H9 (cell line): ENCODE measurements around the gene TDRD3. TPM values are rescaled to one million over a fixed set of nuclear protein-coding genes. Genes with fewer than 3 reads are reported as not detected.

Experiments used
- DNase-seq: peaks from one replicate; pipeline ENCODE4 v3.0.0-alpha.2; 2017
- H2AFZ ChIP-seq: one replicate; pipeline ENCODE4 v1.6.1; 2013; ENCODE audit warnings: mild to moderate bottlenecking, low read length, control low read depth, moderate library complexity
- H2AK5ac ChIP-seq: 2 replicates; pipeline ENCODE4 v1.6.1; 2013; ENCODE audit warnings: low read length, control low read depth, mixed read lengths; ENCODE audit not compliant: insufficient read length
- H2BK120ac ChIP-seq: one replicate; pipeline ENCODE4 v1.6.1; 2013; ENCODE audit warnings: low read depth, mild to moderate bottlenecking, low read length, control low read depth, inconsistent platforms; ENCODE audit not compliant: poor library complexity, severe bottlenecking
- H2BK12ac ChIP-seq: 2 replicates; pipeline ENCODE4 v1.6.1; 2013; ENCODE audit warnings: low read length, control low read depth, mixed read lengths, low read depth; ENCODE audit not compliant: insufficient read length
- H2BK15ac ChIP-seq: 2 replicates; pipeline ENCODE4 v1.6.1; 2013; ENCODE audit warnings: low read depth, low read length, control low read depth
- H2BK20ac ChIP-seq: one replicate; pipeline ENCODE4 v1.6.1; 2013; ENCODE audit warnings: low read depth, mild to moderate bottlenecking, low read length, control low read depth, inconsistent platforms; ENCODE audit not compliant: poor library complexity, severe bottlenecking
- H2BK5ac ChIP-seq: 2 replicates; pipeline ENCODE4 v1.6.1; 2013; ENCODE audit warnings: low read length, control low read depth, mixed read lengths; ENCODE audit not compliant: insufficient read length
- H3K14ac ChIP-seq: 2 replicates; pipeline ENCODE4 v1.6.1; 2013; ENCODE audit warnings: low read length, control low read depth; ENCODE audit not compliant: insufficient read depth
- H3K18ac ChIP-seq: 2 replicates; pipeline ENCODE4 v1.6.1; 2013; ENCODE audit warnings: low read depth, mild to moderate bottlenecking, mixed read lengths, low read length, control low read depth; ENCODE audit not compliant: insufficient read length
- H3K23ac ChIP-seq: 2 replicates; pipeline ENCODE4 v1.6.1; 2013; ENCODE audit warnings: low read length, control low read depth, mixed read lengths, low read depth; ENCODE audit not compliant: insufficient read length
- H3K23me2 ChIP-seq: 2 replicates; pipeline ENCODE4 v1.6.1; 2013; ENCODE audit warnings: low read depth, mild to moderate bottlenecking, mixed read lengths, low read length, control low read depth; ENCODE audit not compliant: insufficient read length, poor library complexity, severe bottlenecking
- H3K27ac ChIP-seq: 2 replicates; pipeline ENCODE4 v1.5.1; 2013; ENCODE audit warnings: low read length, control low read depth, mixed read lengths, low read depth; ENCODE audit not compliant: insufficient read length
- H3K27me3 ChIP-seq: 2 replicates; pipeline ENCODE4 v1.6.1; 2013; ENCODE audit warnings: low read length, control low read depth, inconsistent platforms; ENCODE audit not compliant: insufficient read depth
- H3K4ac ChIP-seq: 2 replicates; pipeline ENCODE4 v1.6.1; 2013; ENCODE audit warnings: low read depth, mild to moderate bottlenecking, control low read depth, inconsistent platforms, low read length, moderate library complexity
- H3K4me1 ChIP-seq: 2 replicates; pipeline ENCODE4 v1.6.1; 2013; ENCODE audit warnings: low read length, control low read depth, inconsistent platforms; ENCODE audit not compliant: insufficient read depth
- H3K4me2 ChIP-seq: 2 replicates; pipeline ENCODE4 v1.6.1; 2013; ENCODE audit warnings: low read length, control low read depth, mixed read lengths; ENCODE audit not compliant: insufficient read length, insufficient read depth
- H3K56ac ChIP-seq: 2 replicates; pipeline ENCODE4 v1.6.1; 2013; ENCODE audit warnings: low read depth, mild to moderate bottlenecking, mixed read lengths, low read length, control low read depth; ENCODE audit not compliant: insufficient read length
- H3K79me1 ChIP-seq: 2 replicates; pipeline ENCODE4 v1.6.1; 2013; ENCODE audit warnings: low read depth, mild to moderate bottlenecking, moderate library complexity, low read length, control low read depth, inconsistent platforms; ENCODE audit not compliant: insufficient read depth, poor library complexity, severe bottlenecking
- H3K79me2 ChIP-seq: 2 replicates; pipeline ENCODE4 v1.6.1; 2013; ENCODE audit warnings: low read length, control low read depth, inconsistent platforms; ENCODE audit not compliant: insufficient read depth
- H3K9ac ChIP-seq: 2 replicates; pipeline ENCODE4 v1.6.1; 2013; ENCODE audit warnings: low read length, control low read depth, mixed read lengths; ENCODE audit not compliant: insufficient read length; ENCODE audit errors: extremely low read depth
- H3K9me3 ChIP-seq: one replicate; pipeline ENCODE4 v1.6.1; 2013; ENCODE audit warnings: low read depth, low read length, inconsistent platforms; ENCODE audit not compliant: control insufficient read depth
- H3T11ph ChIP-seq: one replicate; pipeline ENCODE4 v1.6.1; 2013; ENCODE audit warnings: mild to moderate bottlenecking, low read length, control low read depth, inconsistent platforms
- H4K20me1 ChIP-seq: one replicate; pipeline ENCODE4 v1.6.1; 2013; ENCODE audit not compliant: control insufficient read depth, insufficient read length, insufficient read depth
- H4K5ac ChIP-seq: 2 replicates; pipeline ENCODE4 v1.6.1; 2013; ENCODE audit warnings: low read depth, mild to moderate bottlenecking, mixed read lengths, low read length, control low read depth; ENCODE audit not compliant: insufficient read length
- H4K8ac ChIP-seq: replicated peaks from 2 replicates; pipeline ENCODE4 v1.6.1; 2013; ENCODE audit warnings: low read length, control low read depth, mixed read lengths, low read depth; ENCODE audit not compliant: insufficient read length
- H4K91ac ChIP-seq: 2 replicates; pipeline ENCODE4 v1.6.1; 2013; ENCODE audit warnings: low read depth, mild to moderate bottlenecking, moderate library complexity, mixed read lengths, low read length, control low read depth; ENCODE audit not compliant: insufficient read length
- H3K27ac Mint-ChIP-seq, 3 experiments: 2 replicates in 2 of 3; 3 replicates in 1 of 3; pipeline ENCODE4 v1.8.0; 2020 to 2021; ENCODE audit warnings: mixed read lengths in 3 of 3, mild to moderate bottlenecking in 1 of 3, moderate library complexity in 1 of 3
- H3K27me3 Mint-ChIP-seq: 2 replicates; pipeline ENCODE4 v1.8.0; 2021; ENCODE audit warnings: low read depth, mild to moderate bottlenecking, moderate library complexity, mixed read lengths
- H3K36me3 Mint-ChIP-seq, 3 experiments: 2 replicates in 2 of 3; 3 replicates in 1 of 3; pipeline ENCODE4 v1.8.0; 2020 to 2021; ENCODE audit warnings: low read depth in 3 of 3, mixed read lengths in 3 of 3; ENCODE audit not compliant: insufficient read depth in 1 of 3
- H3K4me1 Mint-ChIP-seq, 2 experiments: 2 replicates each; pipeline ENCODE4 v1.8.0; 2020; ENCODE audit warnings: mixed read lengths in 2 of 2
- H3K4me3 Mint-ChIP-seq, 2 experiments: 2 replicates in 1 of 2; 3 replicates in 1 of 2; pipeline ENCODE4 v1.8.0; 2020 to 2021; ENCODE audit warnings: mild to moderate bottlenecking in 2 of 2, mixed read lengths in 2 of 2, moderate library complexity in 1 of 2
- H3K9me3 Mint-ChIP-seq, 2 experiments: 2 replicates in 1 of 2; 3 replicates in 1 of 2; pipeline ENCODE4 v1.8.0; 2020; ENCODE audit warnings: mild to moderate bottlenecking in 2 of 2, mixed read lengths in 2 of 2, moderate library complexity in 1 of 2
- WGBS: extraction: QIAGEN DNeasy Blood & Tissue Kit; methylation state at CpG from one replicate; pipeline ENCODE4 v1.1.7; 2013; ENCODE audit warnings: missing lambda C conversion rate, low lambda C conversion rate, mixed read lengths; ENCODE audit not compliant: insufficient read length; ENCODE audit errors: extremely low coverage; 5-methylcytosine and 5-hydroxymethylcytosine counted together
- total RNA-seq: library from RNA; stranded (reverse); gene quantifications from 2 replicates; pipeline ENCODE4 v1.2.1, GENCODE V29; 2021
- TF ChIP-seq, protein P1 (sequence below): fragments of 200-600 bp; sonication (generic); conservative IDR thresholded peaks from 3 replicates; pipeline ENCODE4 v1.8.0; 2021; ENCODE audit warnings: antibody characterized with exemption, mild to moderate bottlenecking

Gene TDRD3
- total RNA-seq, 1 experiment from 2014 or later: 16.1 TPM

DNA sequence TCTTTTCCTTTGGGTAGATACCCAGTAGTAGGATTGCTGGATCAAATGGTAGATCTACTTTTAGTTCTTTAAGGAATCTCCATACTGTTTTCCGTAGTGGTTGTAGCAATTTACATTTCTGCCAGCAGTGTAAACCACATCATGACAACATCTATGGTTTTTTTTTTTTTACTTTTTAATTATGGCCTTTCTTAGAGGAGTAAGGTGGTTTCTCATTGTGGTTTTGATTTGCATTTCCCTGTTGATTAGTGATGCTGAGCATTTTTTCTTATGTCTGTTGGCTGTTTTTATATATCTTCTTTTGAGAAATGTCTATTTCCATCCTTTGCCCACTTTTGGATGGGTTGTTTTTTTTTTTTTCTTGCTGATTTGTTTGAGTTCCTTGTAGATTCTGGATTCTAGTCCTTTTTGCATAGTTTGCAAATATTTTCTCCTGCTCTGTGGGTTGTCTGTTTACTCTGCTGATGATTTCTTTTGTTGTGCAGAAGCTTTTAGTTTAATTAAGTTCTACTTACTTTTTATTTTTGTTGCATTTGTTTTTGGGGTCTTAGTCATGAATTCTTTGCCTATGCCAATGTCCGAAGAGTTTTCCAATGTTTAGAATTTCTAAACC is 38.8 kb downstream of the TDRD3 start:
- Histone ChIP-seq H3K27me3 (no peaks in the 10 kb centered on the region), H3K79me1 (no peaks in the 10 kb centered on the region), H3T11ph (no peak overlapping the region), H4K91ac (no peak overlapping the region), H3K23me2 (no peaks in the 10 kb centered on the region), H4K5ac (no peak overlapping the region), H2AK5ac (no peak overlapping the region), H2AFZ (no peak overlapping the region), H3K23ac (no peak overlapping the region), H3K4ac (no peak overlapping the region), H2BK15ac (no peak overlapping the region), H3K27ac (no peak overlapping the region), H3K9ac (no peak overlapping the region), H3K9me3 (no peaks in the 10 kb centered on the region), H2BK12ac (no peak overlapping the region), H2BK5ac (no peak overlapping the region), H3K4me1 (no peaks in the 10 kb centered on the region), H4K20me1 (no peaks in the 10 kb centered on the region), H3K4me2 (no peak overlapping the region), H4K8ac (no peak overlapping the region), H3K79me2 (no peaks in the 10 kb centered on the region; the same call in none of the 2 replicates), H2BK120ac (no peak overlapping the region), H2BK20ac (no peak overlapping the region), H3K56ac (no peak overlapping the region), H3K14ac (no peak overlapping the region), H3K18ac (no peak overlapping the region)
- no peaks in the 10 kb centered on the region for H3K27me3 Mint-ChIP-seq
- H3K4me3 Mint-ChIP-seq: no peak overlapping the region
- 0 out of 7 replicates have a peak overlapping the region, but pooled peaks of 1 of the 3 experiments have one; percentile 2 for H3K27ac Mint-ChIP-seq
- H3K9me3 Mint-ChIP-seq: peaks cover 10 to 13% of the 10 kb centered on the region in 2 experiments; a peak in 4 of 5 replicates
- no peak for DNase-seq
- no CpG with 5 or more reads among the region's 2 CpGs for WGBS
- H3K36me3 Mint-ChIP-seq: peaks cover 9 to 17% (median 13%) of the 10 kb centered on the region in 3 experiments; a peak in 6 of 7 replicates
- peaks cover 12 to 13% of the 10 kb centered on the region in 2 experiments; a peak in 3 of 4 replicates for H3K4me1 Mint-ChIP-seq
- TF ChIP-seq, protein P1, sequence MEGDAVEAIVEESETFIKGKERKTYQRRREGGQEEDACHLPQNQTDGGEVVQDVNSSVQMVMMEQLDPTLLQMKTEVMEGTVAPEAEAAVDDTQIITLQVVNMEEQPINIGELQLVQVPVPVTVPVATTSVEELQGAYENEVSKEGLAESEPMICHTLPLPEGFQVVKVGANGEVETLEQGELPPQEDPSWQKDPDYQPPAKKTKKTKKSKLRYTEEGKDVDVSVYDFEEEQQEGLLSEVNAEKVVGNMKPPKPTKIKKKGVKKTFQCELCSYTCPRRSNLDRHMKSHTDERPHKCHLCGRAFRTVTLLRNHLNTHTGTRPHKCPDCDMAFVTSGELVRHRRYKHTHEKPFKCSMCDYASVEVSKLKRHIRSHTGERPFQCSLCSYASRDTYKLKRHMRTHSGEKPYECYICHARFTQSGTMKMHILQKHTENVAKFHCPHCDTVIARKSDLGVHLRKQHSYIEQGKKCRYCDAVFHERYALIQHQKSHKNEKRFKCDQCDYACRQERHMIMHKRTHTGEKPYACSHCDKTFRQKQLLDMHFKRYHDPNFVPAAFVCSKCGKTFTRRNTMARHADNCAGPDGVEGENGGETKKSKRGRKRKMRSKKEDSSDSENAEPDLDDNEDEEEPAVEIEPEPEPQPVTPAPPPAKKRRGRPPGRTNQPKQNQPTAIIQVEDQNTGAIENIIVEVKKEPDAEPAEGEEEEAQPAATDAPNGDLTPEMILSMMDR: no peak
